K562 (cell line): ENCODE data around the gene SEC22A. TPM values are rescaled to one million over a fixed set of nuclear protein-coding genes. Genes with fewer than 3 reads are reported as not detected.

Experiments used
- ATAC-seq: fragments of 200-7000 bp; cut with Tn5 transposase; 3 replicates; pipeline ENCODE4 v1.9.1; 2020; ENCODE audit warnings: moderate library complexity
- BruUV-seq: library from RNA; stranded (reverse); fragments of 400-500 nt; replicated peaks from 2 replicates; lab custom pipeline; 2021; lab: Mats Ljungman, UMichigan
- CTCF ChIA-PET: fragments of 300-600 bp; formaldehyde crosslinking; extraction: SDS; loops from one replicate; lab custom pipeline; 2021; ENCODE audit warnings: low intra/inter-chr PET ratio; lab: Yijun Ruan, JAX
- POLR2A ChIA-PET: fragments of 300-600, 350-650 bp; sonication (Branson Sonifier 250); formaldehyde crosslinking; extraction: SDS; loops from one replicate; lab custom pipeline; 2021; ENCODE audit warnings: antibody characterized with exemption, inconsistent platforms; lab: Yijun Ruan, JAX
- DNase-seq, 4 experiments: peaks; one replicate each; pipeline versions ENCODE4 v3.0.0 to v3.0.0-alpha.2; 2011 to 2018; ENCODE audit warnings: low spot score in 3 of 4, mixed read lengths in 3 of 4; ENCODE audit errors: extremely low read depth in 1 of 4
- FAIRE-seq: peaks from 2 replicates; lab custom pipeline; 2011; peaks lifted over from hg19 to GRCh38; lab: Jason Lieb, UNC
- H2AFZ ChIP-seq: 2 replicates; pipeline ENCODE4 v1.6.0; 2011; ENCODE audit warnings: low read depth, low read length, control low read depth, inconsistent platforms
- H3K27ac ChIP-seq: fragments of 200-600 bp; 3 replicates; pipeline ENCODE4 v1.8.0; 2011; ENCODE audit warnings: low read depth, mild to moderate bottlenecking, control low read depth, inconsistent platforms, low read length, moderate library complexity, mixed read lengths; ENCODE audit errors: extremely low read depth
- H3K27me3 ChIP-seq, 2 experiments: fragments of 300-600 bp in 1 of 2; 2 replicates in 1 of 2; 3 replicates in 1 of 2; pipeline versions ENCODE4 v1.6.0 to v1.8.0; 2011; ENCODE audit warnings: inconsistent platforms in 2 of 2, low read length in 2 of 2, mild to moderate bottlenecking in 1 of 2, mixed read lengths in 1 of 2, moderate library complexity in 1 of 2; ENCODE audit not compliant: control insufficient read depth in 2 of 2, insufficient read depth in 2 of 2
- H3K36me3 ChIP-seq: fragments of 300-600 bp; 3 replicates; pipeline ENCODE4 v1.8.0; 2011; ENCODE audit warnings: mild to moderate bottlenecking, low read length, inconsistent platforms; ENCODE audit not compliant: control insufficient read depth, insufficient read depth
- H3K4me1 ChIP-seq, 2 experiments: fragments of 200-600 bp in 1 of 2; replicated peaks in 1 of 2; 2 replicates in 1 of 2; 3 replicates in 1 of 2; pipeline versions ENCODE4 v1.5.1 to v1.8.0; 2011; ENCODE audit warnings: inconsistent platforms in 2 of 2, low read length in 2 of 2, mild to moderate bottlenecking in 1 of 2, mixed read lengths in 1 of 2, moderate library complexity in 1 of 2; ENCODE audit not compliant: control insufficient read depth in 2 of 2, insufficient read depth in 2 of 2
- H3K4me2 ChIP-seq: 2 replicates; pipeline ENCODE4 v1.6.1; 2011; ENCODE audit warnings: low read length, control low read depth, inconsistent platforms, mixed read lengths; ENCODE audit not compliant: insufficient read depth
- H3K4me3 ChIP-seq: fragments of 200-600 bp; sonication (generic), shearing (Covaris generic); 2 replicates; pipeline ENCODE4 v1.5.1; 2016; ENCODE audit warnings: control low read depth, inconsistent platforms
- H3K79me2 ChIP-seq: fragments of 200-600 bp; 3 replicates; pipeline ENCODE4 v1.8.0; 2011; ENCODE audit warnings: low read length, inconsistent platforms; ENCODE audit not compliant: control insufficient read depth, insufficient read depth
- H3K9ac ChIP-seq, 2 experiments: 2 replicates each; pipeline versions ENCODE4 v1.6.0 to v1.6.1; 2011; ENCODE audit warnings: low read depth in 2 of 2, low read length in 2 of 2, control low read depth in 1 of 2, inconsistent platforms in 1 of 2, mild to moderate bottlenecking in 1 of 2, mixed read lengths in 1 of 2; ENCODE audit not compliant: insufficient read depth in 1 of 2
- H3K9me1 ChIP-seq: one replicate; pipeline ENCODE4 v1.6.0; 2011; ENCODE audit warnings: inconsistent platforms, mild to moderate bottlenecking, low read length, moderate library complexity; ENCODE audit not compliant: control insufficient read depth, insufficient read depth
- H3K9me3 ChIP-seq: replicated peaks from 2 replicates; pipeline ENCODE4 v1.5.1; 2011; ENCODE audit warnings: low read depth, low read length, inconsistent platforms; ENCODE audit not compliant: control insufficient read depth, insufficient read depth
- H4K20me1 ChIP-seq: replicated peaks from 2 replicates; pipeline ENCODE4 v1.6.1; 2011; ENCODE audit warnings: low read length, inconsistent platforms, mixed read lengths; ENCODE audit not compliant: control insufficient read depth, insufficient read depth
- ATF4 ChIP-seq: fragments of 450-650 bp; formaldehyde crosslinking; IDR thresholded peaks from 2 replicates; pipeline ENCODE4 v1.4.0; 2022; ENCODE audit warnings: mild to moderate bottlenecking, moderate library complexity
- BACH1 ChIP-seq: fragments of 200-800 bp; sonication (Bioruptor generic); IDR thresholded peaks from 2 replicates; pipeline ENCODE4 v1.6.1; 2016; ENCODE audit warnings: missing genetic modification characterization, missing compliant biosample characterization
- HNRNPH1 ChIP-seq: fragments of 200-400 bp; formaldehyde crosslinking; optimal IDR thresholded peaks from 2 replicates; pipeline ENCODE3; 2017; ENCODE audit warnings: low read depth, mild to moderate bottlenecking, low read length, moderate library complexity
- PRPF4 ChIP-seq: fragments of 200-400 bp; formaldehyde crosslinking; IDR thresholded peaks from one replicate; pipeline ENCODE4 v1.6.1; 2017; ENCODE audit warnings: low read length, low read depth, mild to moderate bottlenecking; ENCODE audit not compliant: insufficient read depth, poor library complexity, severe bottlenecking
- RNF2 ChIP-seq: sonication (generic); IDR thresholded peaks from 2 replicates; pipeline ENCODE4 v1.6.1; 2016
- ZBTB33 ChIP-seq: sonication (generic); formaldehyde crosslinking; IDR thresholded peaks from 2 replicates; pipeline ENCODE4 v1.8.1; 2023; ENCODE audit warnings: mild to moderate bottlenecking, missing genetic modification reagents
- ZNF121 ChIP-seq: sonication (generic); formaldehyde crosslinking; conservative IDR thresholded peaks from 2 replicates; pipeline ENCODE4 v1.8.0; 2022; ENCODE audit warnings: missing genetic modification reagents
- ZNF274 ChIP-seq: IDR thresholded peaks from 2 replicates; pipeline ENCODE4 v1.6.1; 2011; ENCODE audit warnings: low read depth, mild to moderate bottlenecking, low read length, moderate library complexity, borderline replicate concordance
- ZNF280B ChIP-seq: fragments of 250-450 bp; sonication (Bioruptor Pico); IDR thresholded peaks from 2 replicates; pipeline ENCODE4 v1.5.1; 2021; ENCODE audit warnings: mild to moderate bottlenecking
- WGBS: fragments of 100-300 bp; shearing (Covaris generic); methylation state at CpG from one replicate; pipeline ENCODE4 v1.1.6; 2016; ENCODE audit warnings: low coverage, mixed read lengths; ENCODE audit not compliant: insufficient coverage; ENCODE audit errors: missing lambda C conversion rate; 5-methylcytosine and 5-hydroxymethylcytosine counted together
- in situ Hi-C: fragments of 300-500 bp; cut with MboI; formaldehyde crosslinking; loops from 4 replicates; pipeline ENCODE4 v1.15.0; 2018; ENCODE audit warnings: inconsistent platforms, mixed read lengths
- intact Hi-C: fragments of 100-400 bp; cut with micrococcal nuclease; formaldehyde crosslinking; loops from 2 replicates; pipeline ENCODE4 v1.14.2; 2022
- polyA plus RNA-seq, 8 experiments: library from polyadenylated mRNA; depleted of rRNA in 4 of 8; stranded (reverse) in 5 of 8; unstranded in 3 of 8; fragments of >200 nt; fragmentation: Nextera tagmentation in 2 of 8; fragmentation: Illumina TruSeq in 1 of 8; extraction: Ambion mirVana in 2 of 8; extraction: Trizol in 1 of 8; gene quantifications; 2 replicates each; pipeline versions ENCODE4 v1.2.1 to v1.2.3, GENCODE V29; 2011 to 2014; ENCODE audit warnings: inconsistent platforms in 1 of 8, missing spikeins in 1 of 8
- total RNA-seq, 7 experiments: library from RNA; depleted of rRNA in 6 of 7; stranded (reverse); fragments of >200 nt in 6 of 7; fragmentation: Illumina TruSeq in 2 of 7; extraction: Trizol in 2 of 7; gene quantifications; 2 replicates each; pipeline versions ENCODE4 v1.2.1 to v1.2.3, GENCODE V29; 2011 to 2021; ENCODE audit warnings: low replicate concordance in 1 of 7

SEC22A gene
- total and polyA plus RNA-seq, 9 of the 15 experiments (the other 6 are each of a cell fraction or from before 2014, with no cell fraction given): 7.9 to 44.5 (median 20.5) TPM

- no peak overlapping the region for H2AFZ ChIP-seq
- no peak for FAIRE-seq
- no peak overlapping the region for H3K9ac ChIP-seq
- H3K9me1 ChIP-seq: no peaks in the 10 kb centered on the region
- in situ Hi-C loops: no loop called here
- no peak overlapping the region for H3K27ac ChIP-seq
- no TSS peak for BruUV-seq
- ChIA-PET CTCF (no interaction called here), POLR2A (no interaction called here)
- DNase-seq: no peak
- no peak overlapping the region for H3K4me3 ChIP-seq
- H3K9me3 ChIP-seq: no peaks in the 10 kb centered on the region
- H3K4me2 ChIP-seq: no peak overlapping the region
- intact Hi-C loops: no loop called here
- peaks cover 0 to 9% of the 10 kb centered on the region in 2 experiments; a peak in 3 of 5 replicates for H3K27me3 ChIP-seq
- H4K20me1 ChIP-seq: peaks cover 9% of the 10 kb centered on the region; the same call in 1 of the 2 replicates
- no peaks in the 10 kb centered on the region for H3K4me1 ChIP-seq
- no peaks in the 10 kb centered on the region for H3K79me2 ChIP-seq
- WGBS: 7% methylated on average over 6 of the region's 8 CpGs
- TF ChIP-seq ZNF274: no peak
- TF ChIP-seq ATF4: no peak
- no peak for TF ChIP-seq PRPF4
- no peak for TF ChIP-seq HNRNPH1
- TF ChIP-seq, all 486 proteins: peak for 0
- H3K36me3 ChIP-seq: no peaks in the 10 kb centered on the region
- no peak for ATAC-seq
Observed at GRCh38 chr3:123282461-123282860, 80.7 kb downstream of the SEC22A start.

GRCh38 chr3:123283074-123283473 lies 81.3 kb downstream of the SEC22A start:
- FAIRE-seq (no peak), DNase-seq (no peak), ATAC-seq (no peak)
- H3K9me1 ChIP-seq: no peaks in the 10 kb centered on the region
- no peak overlapping the region for H3K4me2 ChIP-seq
- no peaks in the 10 kb centered on the region for H3K4me1 ChIP-seq
- in situ Hi-C loops: no loop called here
- H3K79me2 ChIP-seq: no peaks in the 10 kb centered on the region
- intact Hi-C loops: no loop called here
- H3K36me3 ChIP-seq: no peaks in the 10 kb centered on the region
- CTCF ChIA-PET: no interaction called here
- H3K27me3 ChIP-seq: peaks cover 0 to 14% of the 10 kb centered on the region in 2 experiments; a peak in 3 of 5 replicates
- WGBS: 16% methylated on average over 7 of the region's 9 CpGs
- no peak overlapping the region for H3K9ac ChIP-seq
- H3K27ac ChIP-seq: no peak overlapping the region
- H3K4me3 ChIP-seq: no peak overlapping the region
- no peaks in the 10 kb centered on the region for H3K9me3 ChIP-seq
- peaks cover 9% of the 10 kb centered on the region; the same call in 1 of the 2 replicates for H4K20me1 ChIP-seq
- POLR2A ChIA-PET: no interaction called here
- no peak overlapping the region for H2AFZ ChIP-seq
- BruUV-seq: no TSS peak
- TF ChIP-seq ZBTB33 (no peak), ZNF280B (CRISPR knock-in tag) (no peak), RNF2 (no peak), BACH1 (no peak), ZNF121 (no peak)
